DOHH2 (cell line): ENCODE results near the gene HIVEP2.

Experiments used
- H3F3A ChIP-seq: fragments of 200-600 bp; sonication (generic), shearing (Covaris generic); 2 replicates; pipeline ENCODE4 v1.6.0; 2016; ENCODE audit warnings: antibody characterized with exemption, mild to moderate bottlenecking; ENCODE audit not compliant: control insufficient read depth, insufficient read depth
- H3K27ac ChIP-seq: fragments of 200-600 bp; sonication (generic); 2 replicates; pipeline ENCODE4 v1.5.1; 2014; ENCODE audit warnings: low read depth, mild to moderate bottlenecking, low read length, moderate library complexity
- H3K27me3 ChIP-seq: fragments of 200-600 bp; sonication (generic); 2 replicates; pipeline ENCODE4 v1.6.1; 2014; ENCODE audit warnings: mild to moderate bottlenecking, low read length, mixed read lengths; ENCODE audit not compliant: control insufficient read depth
- H3K36me3 ChIP-seq: fragments of 200-600 bp; sonication (generic); 2 replicates; pipeline ENCODE4 v1.6.1; 2014; ENCODE audit warnings: mild to moderate bottlenecking, low read length, moderate library complexity, mixed read lengths; ENCODE audit not compliant: control insufficient read depth
- H3K4me1 ChIP-seq: fragments of 200-600 bp; sonication (generic); 2 replicates; pipeline ENCODE4 v1.6.1; 2014; ENCODE audit warnings: mild to moderate bottlenecking, low read length, mixed read lengths; ENCODE audit not compliant: control insufficient read depth
- H3K4me2 ChIP-seq: fragments of 200-600 bp; sonication (generic); 2 replicates; pipeline ENCODE4 v1.6.0; 2014; ENCODE audit warnings: mild to moderate bottlenecking, low read length, moderate library complexity
- H3K4me3 ChIP-seq: fragments of 200-600 bp; sonication (generic); 2 replicates; pipeline ENCODE4 v1.5.1; 2014; ENCODE audit warnings: mild to moderate bottlenecking, low read length, mixed read lengths
- H3K79me2 ChIP-seq: fragments of 200-600 bp; sonication (generic); 2 replicates; pipeline ENCODE4 v1.6.1; 2014; ENCODE audit warnings: mild to moderate bottlenecking, low read length, mixed read lengths; ENCODE audit not compliant: control insufficient read depth
- H3K9me2 ChIP-seq: fragments of 200-600 bp; sonication (generic); replicated peaks from 2 replicates; pipeline ENCODE4 v1.6.1; 2014; ENCODE audit warnings: mild to moderate bottlenecking, low read length, mixed read lengths; ENCODE audit not compliant: control insufficient read depth
- H3K9me3 ChIP-seq: fragments of 200-600 bp; sonication (generic); 2 replicates; pipeline ENCODE4 v1.6.1; 2014; ENCODE audit warnings: antibody characterized with exemption, low read length, mixed read lengths; ENCODE audit not compliant: control insufficient read depth, insufficient read depth
- H4K20me1 ChIP-seq: fragments of 200-600 bp; sonication (generic); 2 replicates; pipeline ENCODE4 v1.6.0; 2014; ENCODE audit warnings: low read depth, mild to moderate bottlenecking, antibody characterized with exemption, low read length, moderate library complexity; ENCODE audit not compliant: control insufficient read depth, insufficient read depth
- EZH2phosphoT487 ChIP-seq: fragments of 200-600 bp; sonication (generic); IDR thresholded peaks from 2 replicates; pipeline ENCODE4 v1.6.1; 2017; ENCODE audit warnings: borderline replicate concordance, mild to moderate bottlenecking, antibody characterized with exemption, low read length, moderate library complexity, mixed read lengths
- TF ChIP-seq, protein P1 (sequence below): fragments of 200-600 bp; sonication (generic); IDR thresholded peaks from one replicate; pipeline ENCODE4 v1.5.1; 2014; ENCODE audit warnings: antibody characterized with exemption, mild to moderate bottlenecking, low read depth, low read length; ENCODE audit not compliant: poor library complexity, severe bottlenecking

HIVEP2 gene

DNA sequence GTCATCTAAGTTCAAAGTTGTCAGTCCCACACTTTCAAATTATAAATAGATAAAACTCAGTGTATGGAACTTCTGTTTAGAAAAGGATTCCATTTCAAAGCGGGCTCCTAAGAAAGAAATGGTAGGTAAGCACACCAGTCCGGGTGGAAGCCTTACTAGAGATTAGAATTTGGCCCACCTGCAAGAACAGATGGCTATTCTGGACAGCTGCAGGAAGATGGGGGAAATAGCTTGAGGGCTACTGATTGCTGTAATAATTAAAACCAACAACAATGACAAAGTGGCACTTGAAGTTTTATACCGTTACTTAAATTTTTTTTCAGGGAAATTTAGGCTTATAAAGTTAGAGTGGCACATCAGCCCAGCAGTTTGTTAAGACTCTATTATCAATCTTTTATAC lies 83.3 kb downstream of the HIVEP2 start:
- TF ChIP-seq EZH2phosphoT487: no peak
- TF ChIP-seq, protein P1, sequence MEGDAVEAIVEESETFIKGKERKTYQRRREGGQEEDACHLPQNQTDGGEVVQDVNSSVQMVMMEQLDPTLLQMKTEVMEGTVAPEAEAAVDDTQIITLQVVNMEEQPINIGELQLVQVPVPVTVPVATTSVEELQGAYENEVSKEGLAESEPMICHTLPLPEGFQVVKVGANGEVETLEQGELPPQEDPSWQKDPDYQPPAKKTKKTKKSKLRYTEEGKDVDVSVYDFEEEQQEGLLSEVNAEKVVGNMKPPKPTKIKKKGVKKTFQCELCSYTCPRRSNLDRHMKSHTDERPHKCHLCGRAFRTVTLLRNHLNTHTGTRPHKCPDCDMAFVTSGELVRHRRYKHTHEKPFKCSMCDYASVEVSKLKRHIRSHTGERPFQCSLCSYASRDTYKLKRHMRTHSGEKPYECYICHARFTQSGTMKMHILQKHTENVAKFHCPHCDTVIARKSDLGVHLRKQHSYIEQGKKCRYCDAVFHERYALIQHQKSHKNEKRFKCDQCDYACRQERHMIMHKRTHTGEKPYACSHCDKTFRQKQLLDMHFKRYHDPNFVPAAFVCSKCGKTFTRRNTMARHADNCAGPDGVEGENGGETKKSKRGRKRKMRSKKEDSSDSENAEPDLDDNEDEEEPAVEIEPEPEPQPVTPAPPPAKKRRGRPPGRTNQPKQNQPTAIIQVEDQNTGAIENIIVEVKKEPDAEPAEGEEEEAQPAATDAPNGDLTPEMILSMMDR: no peak
- Histone ChIP-seq H3K36me3 (0 out of 2 replicates have a peak, but pooled peaks cover 3% of the 10 kb centered on the region), H3K4me3 (no peak overlapping the region), H3K27ac (no peak overlapping the region), H3K27me3 (no peaks in the 10 kb centered on the region), H3F3A (peaks cover 8% of the 10 kb centered on the region), H4K20me1 (no peaks in the 10 kb centered on the region), H3K79me2 (peaks cover 22% of the 10 kb centered on the region), H3K4me1 (peaks cover 30% of the 10 kb centered on the region), H3K4me2 (no peak overlapping the region), H3K9me3 (no peaks in the 10 kb centered on the region), H3K9me2 (no peaks in the 10 kb centered on the region)

DNA sequence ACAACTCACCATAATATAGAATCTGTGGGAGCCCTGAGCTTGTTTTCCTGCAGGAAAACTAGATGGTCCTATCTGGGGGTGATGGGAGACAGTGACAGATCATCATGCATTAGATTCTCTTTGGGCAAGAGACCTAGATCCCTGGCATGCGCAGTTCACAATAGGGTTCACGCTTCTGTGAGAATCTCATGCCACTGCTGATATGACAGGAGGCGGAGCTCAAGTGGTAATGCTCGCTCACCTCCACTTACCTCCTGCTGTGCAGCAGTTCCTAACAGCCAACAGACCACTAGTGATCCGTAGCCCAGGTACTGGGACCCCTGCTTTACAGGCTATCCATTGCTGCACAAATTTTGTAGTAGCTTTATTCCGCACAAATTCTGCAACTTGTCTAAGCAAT lies 84.5 kb downstream of the HIVEP2 start:
- Histone ChIP-seq H3K27ac (no peak overlapping the region), H3K27me3 (no peaks in the 10 kb centered on the region), H3K79me2 (peaks cover 24% of the 10 kb centered on the region), H3K4me2 (no peak overlapping the region), H3K4me3 (no peak overlapping the region), H3K36me3 (peaks cover 3% of the 10 kb centered on the region; the same call in 1 of the 2 replicates), H4K20me1 (no peaks in the 10 kb centered on the region), H3K9me2 (no peaks in the 10 kb centered on the region), H3K4me1 (peaks cover 42% of the 10 kb centered on the region), H3K9me3 (no peaks in the 10 kb centered on the region), H3F3A (peaks cover 8% of the 10 kb centered on the region)
- TF ChIP-seq, protein P1: no peak

DNA sequence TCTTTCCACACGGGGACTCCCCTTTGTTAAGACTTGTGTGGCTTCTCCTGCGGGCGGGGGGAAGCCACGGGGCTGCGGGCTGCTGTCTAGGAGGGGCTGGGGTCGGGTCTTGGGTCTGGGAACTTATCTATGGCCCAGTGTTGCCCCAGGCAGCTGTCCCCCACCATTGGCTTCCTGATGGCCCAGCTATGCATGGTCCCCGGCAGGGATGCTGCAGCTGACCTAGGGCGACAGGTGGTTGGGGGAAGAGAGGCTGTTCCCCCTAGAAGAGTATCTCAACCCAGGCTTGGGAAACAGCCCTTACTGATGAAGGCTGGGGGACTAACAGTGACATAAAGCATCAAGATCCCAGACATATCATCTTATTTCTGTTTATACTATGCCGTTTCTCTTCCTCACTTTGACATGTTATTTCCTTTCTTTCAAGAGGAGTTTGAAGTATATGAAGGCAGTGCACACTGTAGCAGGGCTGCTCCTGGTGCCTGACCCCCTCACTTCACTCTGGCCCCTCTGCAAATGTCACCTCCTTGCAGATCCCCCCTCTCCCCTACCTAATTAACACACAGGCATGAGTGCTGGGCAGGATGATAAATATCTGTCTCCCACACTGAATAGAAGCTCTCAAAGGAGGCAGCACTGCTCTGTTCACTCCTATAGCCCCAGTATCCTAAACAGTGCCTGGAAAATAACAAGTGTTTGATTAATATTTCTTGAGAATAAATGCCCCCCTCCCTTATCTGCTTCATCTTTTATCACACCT lies 87.0 kb downstream of the HIVEP2 start:
- no peak for TF ChIP-seq EZH2phosphoT487
- TF ChIP-seq, protein P1: no peak
- Histone ChIP-seq H3K9me3 (no peaks in the 10 kb centered on the region), H3K27me3 (no peaks in the 10 kb centered on the region), H3K4me2 (peak overlapping the region; percentile 86), H3K27ac (peak overlapping the region; percentile 79), H4K20me1 (no peaks in the 10 kb centered on the region), H3K4me1 (peaks cover 67% of the 10 kb centered on the region), H3K79me2 (peaks cover 38% of the 10 kb centered on the region), H3K4me3 (peak overlapping the region; percentile 65), H3K9me2 (no peaks in the 10 kb centered on the region), H3F3A (peaks cover 8% of the 10 kb centered on the region), H3K36me3 (peaks cover 6% of the 10 kb centered on the region; the same call in 1 of the 2 replicates)
